Measurements from ENCODE around the gene INO80E.

The INO80E gene

DNA sequence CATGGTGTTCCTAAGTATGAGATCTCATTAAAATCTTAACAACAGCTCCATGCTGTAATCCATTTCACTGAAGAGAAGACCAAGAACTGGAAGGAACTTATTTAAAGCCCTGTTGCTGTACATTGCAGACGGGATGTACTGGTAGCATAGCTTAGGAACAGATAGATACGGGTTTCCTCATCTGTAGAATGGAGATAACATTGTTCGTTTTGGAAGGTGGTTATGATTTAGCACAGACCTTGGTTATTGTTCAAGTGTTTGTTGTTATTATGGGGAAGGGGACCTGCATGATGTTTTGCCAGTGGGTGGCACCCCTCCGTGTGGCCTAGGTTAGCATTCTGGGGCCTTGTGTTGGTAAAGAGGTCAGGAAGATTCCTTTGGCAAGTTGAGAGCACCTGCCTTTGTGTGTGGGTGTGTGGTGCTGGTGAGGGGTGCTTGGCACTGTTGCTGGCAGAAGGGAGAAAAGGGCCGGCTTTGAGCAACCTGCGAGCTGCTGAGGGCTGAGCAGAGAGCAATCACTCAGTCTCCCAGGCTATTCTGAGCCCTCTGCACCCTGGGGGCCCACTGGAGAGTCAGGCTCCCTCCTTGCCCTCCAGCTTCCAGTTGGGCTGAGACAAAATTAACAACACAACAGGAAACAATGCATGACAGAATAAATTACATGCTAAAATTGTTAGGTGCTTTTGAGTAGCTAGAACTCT, 20.1 kb upstream of the INO80E start:
- DNase-seq, result no peak

DNA sequence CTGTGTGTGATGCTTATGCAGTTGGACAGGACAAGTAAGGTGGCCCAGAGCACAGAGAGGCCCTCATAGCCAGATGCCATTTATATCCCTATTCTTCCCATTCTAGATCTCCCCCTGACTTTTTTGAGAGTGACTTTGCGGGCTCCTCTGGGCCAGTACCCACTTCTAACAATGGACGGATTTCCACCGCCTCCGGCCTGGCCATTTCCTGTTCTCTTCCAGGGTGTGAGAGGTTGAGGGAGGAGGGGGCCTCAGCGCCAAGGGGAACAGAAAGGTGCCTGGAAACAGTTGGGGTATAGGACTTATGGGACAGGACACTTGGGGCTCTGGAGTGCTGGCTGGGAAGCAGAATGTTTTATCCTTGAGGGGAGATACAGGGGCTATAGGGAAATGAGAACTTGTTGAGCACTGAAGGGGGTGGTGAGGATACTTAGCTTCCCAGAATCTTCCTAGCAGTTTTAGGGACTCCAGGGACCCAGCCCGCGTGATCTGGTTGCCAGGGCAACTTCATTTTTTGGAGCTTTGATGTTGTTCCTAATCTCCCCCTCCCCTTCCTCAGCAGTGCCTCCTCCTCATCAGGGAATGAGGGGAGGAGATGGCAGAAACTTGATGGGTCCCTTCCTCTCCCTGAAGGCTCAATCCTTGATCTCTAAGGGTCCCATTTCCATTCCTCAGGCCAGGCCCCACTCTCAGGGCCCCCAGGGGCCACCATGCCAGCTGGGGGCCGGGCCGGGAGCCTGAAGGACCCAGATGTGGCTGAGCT, 18.8 kb upstream of the INO80E start:
- DNase-seq, result no peak

DNA sequence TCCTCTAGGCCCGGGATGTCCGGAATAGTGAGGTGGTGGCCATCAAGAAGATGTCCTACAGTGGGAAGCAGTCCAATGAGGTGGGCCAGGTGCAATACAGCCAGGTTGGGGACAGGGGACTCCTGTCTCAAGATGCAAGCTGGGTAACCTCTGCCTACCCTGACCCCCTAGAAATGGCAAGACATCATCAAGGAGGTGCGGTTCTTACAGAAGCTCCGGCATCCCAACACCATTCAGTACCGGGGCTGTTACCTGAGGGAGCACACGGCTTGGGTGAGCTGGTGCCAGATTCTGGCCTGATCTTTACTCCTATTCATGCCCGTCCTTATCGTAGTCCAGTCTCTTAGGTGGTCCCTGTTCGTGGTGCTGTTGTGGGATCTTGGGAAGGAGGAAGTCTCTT, 18.0 kb upstream of the INO80E start:
- DNase-seq, result no peak

DNA sequence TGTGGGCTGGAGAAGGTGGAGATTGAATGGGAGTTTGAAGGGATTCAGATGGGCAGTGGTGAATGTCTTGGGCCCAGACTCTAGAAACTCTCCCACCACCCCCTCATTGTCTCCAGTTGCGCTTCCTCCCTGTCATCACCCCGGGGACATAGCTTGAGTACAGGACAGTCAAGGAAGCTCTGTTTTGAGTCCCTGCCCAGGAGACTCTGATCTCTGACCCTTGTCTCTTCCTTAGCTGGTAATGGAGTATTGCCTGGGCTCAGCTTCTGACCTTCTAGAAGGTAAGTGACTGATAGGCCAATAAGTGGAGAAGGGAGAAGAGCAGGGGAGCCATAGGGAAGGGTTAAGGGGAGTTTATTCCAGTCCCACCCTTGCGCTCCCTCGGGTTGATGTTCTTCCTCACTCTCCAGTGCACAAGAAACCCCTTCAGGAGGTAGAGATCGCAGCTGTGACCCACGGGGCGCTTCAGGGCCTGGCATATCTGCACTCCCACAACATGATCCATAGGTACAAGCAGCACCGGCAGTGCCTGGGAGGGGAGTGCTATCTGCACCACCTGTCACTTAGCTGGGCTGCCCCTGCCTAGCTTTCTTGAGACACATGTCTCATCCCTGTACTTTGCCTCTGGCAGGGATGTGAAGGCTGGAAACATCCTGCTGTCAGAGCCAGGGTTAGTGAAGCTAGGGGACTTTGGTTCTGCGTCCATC, 17.3 kb upstream of the INO80E start:
- DNase-seq, result no peak

DNA sequence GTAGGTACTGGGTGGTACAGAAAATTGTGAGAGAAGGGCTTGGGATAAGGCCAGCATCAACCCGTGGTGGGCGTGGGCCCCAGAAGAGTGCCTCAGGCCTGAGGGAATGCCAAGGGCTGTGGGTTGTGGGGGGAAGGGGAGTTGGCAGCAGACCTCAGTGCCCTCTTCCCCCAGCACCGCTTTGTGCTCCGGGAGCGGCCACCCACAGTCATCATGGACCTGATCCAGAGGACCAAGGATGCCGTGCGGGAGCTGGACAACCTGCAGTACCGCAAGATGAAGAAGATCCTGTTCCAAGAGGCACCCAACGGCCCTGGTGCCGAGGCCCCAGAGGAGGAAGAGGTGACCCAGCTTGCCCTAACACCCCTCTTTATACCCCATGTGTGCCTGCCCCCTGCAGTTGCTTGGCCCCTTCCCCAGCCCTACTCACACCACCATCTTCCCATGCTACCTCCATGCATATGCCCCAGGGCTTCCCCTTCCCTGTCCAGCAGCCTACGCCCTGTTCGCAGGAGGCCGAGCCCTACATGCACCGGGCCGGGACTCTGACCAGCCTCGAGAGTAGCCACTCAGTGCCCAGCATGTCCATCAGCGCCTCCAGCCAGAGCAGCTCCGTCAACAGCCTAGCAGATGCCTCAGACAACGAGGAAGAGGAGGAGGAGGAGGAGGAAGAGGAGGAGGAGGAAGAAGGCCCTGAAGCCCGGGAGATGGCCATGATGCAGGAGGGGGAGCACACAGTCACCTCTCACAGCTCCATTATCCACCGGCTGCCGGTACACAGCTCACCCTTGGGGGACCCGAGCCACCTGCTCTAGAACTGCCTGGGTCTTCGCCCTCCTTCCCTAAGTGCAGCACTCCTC, 13.3 kb upstream of the INO80E start:
- DNase-seq, result no peak

DNA sequence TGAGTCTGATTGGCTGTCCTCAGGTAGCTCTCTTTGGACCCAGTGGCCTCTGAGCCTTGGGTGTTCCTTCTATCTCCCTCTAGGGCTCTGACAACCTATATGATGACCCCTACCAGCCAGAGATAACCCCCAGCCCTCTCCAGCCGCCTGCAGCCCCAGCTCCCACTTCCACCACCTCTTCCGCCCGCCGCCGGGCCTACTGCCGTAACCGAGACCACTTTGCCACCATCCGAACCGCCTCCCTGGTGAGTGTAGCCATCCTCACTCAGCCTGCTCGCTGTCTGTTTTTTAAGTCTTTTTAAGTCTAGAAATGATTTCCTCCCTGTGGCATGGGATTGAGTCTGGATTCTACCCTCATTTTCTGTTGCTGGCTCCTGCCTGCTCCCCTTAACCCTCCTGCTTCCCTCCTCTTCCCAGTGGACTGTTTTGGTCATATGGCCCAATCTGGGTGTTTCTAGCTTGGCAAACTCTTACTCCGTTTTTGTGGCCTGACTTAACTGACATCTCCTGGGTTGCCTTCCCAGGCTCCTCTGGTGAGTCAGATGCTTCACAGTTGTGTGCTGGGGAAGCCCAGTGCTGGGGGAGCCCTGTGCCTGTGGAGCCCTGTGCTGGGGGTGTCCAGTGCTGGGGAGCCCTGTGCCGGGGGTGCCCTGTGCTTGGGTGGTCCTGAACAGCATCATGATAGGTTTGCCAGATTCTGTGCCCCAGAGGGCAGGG, 12.5 kb upstream of the INO80E start:
- DNase-seq, result no peak

DNA sequence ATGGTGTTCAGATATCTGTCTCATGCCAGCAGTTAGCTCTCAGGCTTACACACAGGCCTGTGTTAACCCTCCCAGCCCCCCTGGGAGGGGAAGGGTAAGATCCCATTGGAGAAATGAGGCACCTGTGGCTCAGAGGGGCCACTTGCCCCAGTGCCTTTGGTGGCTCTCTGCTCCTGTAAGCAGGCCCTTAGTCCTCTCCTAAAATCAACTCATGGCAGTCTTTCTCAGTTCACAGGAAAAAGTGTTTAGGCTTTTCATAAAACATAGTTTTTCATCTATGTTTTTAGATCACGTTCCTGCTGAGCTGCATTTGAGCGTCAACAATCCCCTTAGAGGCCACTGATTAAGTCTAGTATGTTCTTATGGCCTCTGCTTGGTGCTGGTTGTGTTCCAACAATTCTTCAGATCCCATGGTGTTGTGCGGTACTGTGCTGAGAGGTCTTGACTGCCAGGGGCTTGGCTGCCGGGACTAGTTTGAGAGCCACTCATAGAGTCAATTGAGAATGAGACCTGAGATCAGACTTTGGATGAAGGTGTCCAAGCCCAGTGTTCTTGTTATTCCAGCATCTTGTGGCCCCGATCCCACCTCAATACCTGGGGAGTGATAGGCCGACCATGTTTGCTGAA, 11.8 kb upstream of the INO80E start:
- DNase-seq, result no peak

DNA sequence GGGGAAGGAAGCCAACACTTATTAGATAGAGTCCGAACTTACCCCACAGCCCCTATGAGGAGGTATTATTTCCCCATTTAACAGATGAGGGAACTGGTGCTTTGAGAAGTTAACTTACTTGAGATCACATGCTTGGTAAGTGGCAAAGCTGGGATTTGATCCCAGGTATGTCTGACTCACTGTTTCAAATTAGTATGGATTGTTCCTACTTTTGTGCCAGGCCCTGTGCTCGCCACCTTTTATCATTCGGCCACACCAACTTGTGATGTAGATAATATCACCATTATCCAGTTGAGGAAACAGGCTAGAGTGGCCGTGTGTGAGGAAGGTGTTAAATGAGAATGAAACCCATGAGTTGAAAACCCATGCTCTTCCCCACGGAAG, 11.3 kb upstream of the INO80E start:
- DNase-seq, result no peak

DNA sequence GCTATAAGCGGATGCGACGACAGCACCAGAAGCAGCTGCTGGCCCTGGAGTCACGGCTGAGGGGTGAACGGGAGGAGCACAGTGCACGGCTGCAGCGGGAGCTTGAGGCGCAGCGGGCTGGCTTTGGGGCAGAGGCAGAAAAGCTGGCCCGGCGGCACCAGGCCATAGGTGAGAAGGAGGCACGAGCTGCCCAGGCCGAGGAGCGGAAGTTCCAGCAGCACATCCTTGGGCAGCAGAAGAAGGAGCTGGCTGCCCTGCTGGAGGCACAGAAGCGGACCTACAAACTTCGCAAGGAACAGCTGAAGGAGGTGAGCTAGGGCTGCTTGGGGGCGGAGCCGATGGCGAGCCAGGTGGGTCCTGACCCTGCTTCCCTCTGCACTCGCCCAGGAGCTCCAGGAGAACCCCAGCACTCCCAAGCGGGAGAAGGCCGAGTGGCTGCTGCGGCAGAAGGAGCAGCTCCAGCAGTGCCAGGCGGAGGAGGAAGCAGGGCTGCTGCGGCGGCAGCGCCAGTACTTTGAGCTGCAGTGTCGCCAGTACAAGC, 10.7 kb upstream of the INO80E start:
- DNase-seq, result no peak

DNA sequence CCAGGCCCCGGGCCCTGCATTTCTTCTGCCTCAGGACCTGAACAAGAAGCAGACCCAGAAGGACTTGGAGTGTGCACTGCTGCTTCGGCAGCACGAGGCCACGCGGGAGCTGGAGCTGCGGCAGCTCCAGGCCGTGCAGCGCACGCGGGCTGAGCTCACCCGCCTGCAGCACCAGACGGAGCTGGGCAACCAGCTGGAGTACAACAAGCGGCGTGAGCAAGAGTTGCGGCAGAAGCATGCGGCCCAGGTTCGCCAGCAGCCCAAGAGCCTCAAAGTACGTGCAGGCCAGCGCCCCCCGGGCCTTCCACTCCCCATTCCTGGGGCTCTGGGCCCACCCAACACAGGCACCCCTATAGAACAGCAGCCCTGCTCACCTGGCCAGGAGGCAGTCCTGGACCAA, 9.8 kb upstream of the INO80E start:
- DNase-seq, result no peak

DNA sequence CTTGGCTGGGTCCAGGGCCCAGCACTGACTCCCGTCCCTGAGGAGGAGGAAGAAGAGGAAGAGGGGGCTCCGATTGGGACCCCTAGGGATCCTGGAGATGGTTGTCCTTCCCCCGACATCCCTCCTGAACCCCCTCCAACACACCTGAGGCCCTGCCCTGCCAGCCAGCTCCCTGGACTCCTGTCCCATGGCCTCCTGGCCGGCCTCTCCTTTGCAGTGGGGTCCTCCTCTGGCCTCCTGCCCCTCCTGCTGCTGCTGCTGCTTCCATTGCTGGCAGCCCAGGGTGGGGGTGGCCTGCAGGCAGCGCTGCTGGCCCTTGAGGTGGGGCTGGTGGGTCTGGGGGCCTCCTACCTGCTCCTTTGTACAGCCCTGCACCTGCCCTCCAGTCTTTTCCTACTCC, 9.1 kb upstream of the INO80E start:
- DNase-seq, result no peak

DNA sequence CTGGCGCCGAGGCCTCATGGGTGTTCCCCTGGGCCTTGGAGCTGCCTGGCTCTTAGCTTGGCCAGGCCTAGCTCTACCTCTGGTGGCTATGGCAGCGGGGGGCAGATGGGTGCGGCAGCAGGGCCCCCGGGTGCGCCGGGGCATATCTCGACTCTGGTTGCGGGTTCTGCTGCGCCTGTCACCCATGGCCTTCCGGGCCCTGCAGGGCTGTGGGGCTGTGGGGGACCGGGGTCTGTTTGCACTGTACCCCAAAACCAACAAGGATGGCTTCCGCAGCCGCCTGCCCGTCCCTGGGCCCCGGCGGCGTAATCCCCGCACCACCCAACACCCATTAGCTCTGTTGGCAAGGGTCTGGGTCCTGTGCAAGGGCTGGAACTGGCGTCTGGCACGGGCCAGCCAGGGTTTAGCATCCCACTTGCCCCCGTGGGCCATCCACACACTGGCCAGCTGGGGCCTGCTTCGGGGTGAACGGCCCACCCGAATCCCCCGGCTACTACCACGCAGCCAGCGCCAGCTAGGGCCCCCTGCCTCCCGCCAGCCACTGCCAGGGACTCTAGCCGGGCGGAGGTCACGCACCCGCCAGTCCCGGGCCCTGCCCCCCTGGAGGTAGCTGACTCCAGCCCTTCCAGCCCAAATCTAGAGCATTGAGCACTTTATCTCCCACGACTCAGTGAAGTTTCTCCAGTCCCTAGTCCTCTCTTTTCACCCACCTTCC, 8.5 kb upstream of the INO80E start:
- DNase-seq, result no peak

DNA sequence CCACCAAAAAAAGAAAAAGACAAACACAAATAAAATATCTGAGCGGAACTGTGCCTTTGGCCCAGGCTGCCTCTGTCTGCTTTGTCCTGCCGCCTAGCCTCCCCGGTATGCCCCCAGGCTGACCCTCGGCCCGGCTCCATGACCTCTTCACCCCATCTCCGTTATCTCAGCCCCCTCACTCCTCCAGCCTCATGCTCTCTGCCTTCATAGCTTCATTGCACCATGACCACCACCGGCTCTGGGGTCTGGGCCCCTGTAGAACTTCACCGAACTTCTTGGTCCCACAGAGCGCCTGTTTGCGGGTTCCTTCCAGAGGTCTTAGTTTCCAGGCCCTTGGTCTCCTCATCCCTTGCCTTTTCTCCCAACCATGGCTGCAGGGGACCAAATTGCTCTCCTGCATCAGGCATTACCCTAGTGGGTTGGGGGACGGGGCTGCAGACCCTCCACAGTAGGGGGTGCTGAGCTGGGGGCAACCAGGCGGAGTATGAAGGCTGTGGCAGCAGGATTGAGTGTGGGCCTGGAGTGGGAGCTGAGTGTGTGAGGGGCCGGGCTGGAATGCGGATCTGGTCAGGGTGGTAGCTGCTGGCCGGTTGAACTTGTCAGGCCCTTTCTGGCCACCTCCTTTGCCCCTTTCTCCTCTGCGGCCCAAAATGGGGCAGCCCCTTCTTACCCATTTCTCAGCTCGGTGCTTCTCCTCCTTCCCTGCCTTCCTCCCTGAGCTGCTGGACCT, 7.5 kb upstream of the INO80E start:
- DNase-seq, result no peak

DNA sequence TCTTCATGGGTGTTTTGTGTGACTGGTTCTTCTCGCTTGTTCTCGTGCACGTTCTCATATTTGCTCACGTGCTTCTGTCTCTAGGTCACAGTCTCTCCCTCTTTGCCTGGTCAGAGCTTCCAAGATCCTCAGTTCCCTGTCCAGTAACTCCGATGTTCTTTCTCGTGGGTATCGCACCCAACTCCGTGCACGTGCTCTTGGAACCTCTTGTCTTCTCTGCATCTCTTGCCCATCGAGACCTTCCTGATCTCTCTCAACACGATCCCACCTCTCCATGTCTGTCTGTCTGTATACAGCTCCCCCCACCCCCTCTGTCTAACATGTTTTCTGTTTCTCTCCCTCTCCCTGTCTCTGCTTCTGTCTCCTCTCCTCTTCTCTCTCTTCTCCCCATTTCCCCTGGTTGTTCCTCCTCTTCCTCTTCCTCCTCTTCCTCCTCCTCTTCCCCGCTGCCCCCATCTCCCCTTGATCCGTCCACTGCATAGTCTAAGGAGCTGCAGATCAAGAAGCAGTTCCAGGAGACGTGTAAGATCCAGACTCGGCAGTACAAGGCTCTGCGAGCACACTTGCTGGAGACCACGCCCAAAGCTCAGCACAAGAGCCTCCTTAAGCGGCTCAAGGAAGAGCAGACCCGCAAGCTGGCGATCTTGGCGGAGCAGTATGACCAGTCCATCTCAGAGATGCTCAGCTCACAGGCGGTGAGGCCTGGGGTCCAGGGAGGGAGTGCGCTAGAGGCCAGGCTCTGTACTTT, 6.8 kb upstream of the INO80E start:
- no peak for DNase-seq

DNA sequence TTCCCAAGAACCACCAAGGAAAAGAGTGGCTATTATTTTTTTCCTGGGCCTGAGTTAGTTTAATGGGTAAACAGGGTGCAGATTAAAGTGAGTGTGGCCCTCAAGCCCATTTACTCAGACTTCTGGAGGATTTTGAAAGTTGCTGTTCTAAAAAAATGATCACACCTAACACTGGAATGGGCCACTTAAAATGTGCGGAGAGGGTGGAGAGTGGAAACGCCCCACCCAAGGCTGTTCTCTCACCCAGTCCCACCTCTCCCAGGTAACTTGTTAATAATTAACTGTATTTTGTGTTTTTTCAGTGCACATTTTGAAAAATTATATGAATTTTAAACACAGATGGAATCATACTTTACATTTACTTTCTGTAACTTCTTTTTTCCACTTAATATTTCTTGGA, 6.0 kb upstream of the INO80E start:
- DNase-seq, result no peak

DNA sequence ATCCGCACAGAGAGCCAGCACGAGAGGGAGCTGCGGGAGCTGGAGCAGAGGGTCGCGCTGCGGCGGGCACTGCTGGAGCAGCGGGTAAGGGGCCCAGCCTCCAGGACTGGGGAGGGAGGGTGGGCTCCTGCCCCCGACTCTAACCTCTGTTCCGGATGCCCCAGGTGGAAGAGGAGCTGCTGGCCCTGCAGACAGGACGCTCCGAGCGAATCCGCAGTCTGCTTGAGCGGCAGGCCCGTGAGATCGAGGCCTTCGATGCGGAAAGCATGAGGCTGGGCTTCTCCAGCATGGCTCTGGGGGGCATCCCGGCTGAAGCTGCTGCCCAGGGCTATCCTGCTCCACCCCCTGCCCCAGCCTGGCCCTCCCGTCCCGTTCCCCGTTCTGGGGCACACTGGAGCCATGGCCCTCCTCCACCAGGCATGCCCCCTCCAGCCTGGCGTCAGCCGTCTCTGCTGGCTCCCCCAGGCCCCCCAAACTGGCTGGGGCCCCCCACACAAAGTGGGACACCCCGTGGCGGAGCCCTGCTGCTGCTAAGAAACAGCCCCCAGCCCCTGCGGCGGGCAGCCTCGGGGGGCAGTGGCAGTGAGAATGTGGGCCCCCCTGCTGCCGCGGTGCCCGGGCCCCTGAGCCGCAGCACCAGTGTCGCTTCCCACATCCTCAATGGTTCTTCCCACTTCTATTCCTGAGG, 5.0 kb upstream of the INO80E start:
- no peak for DNase-seq

DNA sequence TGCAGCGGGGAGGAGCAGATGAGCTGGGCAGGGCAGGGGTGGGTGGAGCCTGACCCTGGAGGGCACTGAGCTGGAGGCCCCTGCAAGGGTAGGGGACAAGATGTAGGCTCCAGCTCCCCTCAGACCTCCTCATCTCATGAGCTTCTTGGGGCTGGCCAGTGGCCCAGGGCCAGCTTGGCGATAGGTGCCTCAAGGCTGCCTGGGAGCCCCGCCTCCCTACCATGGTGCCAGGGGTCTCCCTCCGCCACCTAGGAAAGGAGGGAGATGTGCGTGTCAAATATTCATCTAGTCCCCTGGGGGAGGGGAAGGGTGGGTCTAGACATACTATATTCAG, 4.5 kb upstream of the INO80E start:
- no peak for DNase-seq

DNA sequence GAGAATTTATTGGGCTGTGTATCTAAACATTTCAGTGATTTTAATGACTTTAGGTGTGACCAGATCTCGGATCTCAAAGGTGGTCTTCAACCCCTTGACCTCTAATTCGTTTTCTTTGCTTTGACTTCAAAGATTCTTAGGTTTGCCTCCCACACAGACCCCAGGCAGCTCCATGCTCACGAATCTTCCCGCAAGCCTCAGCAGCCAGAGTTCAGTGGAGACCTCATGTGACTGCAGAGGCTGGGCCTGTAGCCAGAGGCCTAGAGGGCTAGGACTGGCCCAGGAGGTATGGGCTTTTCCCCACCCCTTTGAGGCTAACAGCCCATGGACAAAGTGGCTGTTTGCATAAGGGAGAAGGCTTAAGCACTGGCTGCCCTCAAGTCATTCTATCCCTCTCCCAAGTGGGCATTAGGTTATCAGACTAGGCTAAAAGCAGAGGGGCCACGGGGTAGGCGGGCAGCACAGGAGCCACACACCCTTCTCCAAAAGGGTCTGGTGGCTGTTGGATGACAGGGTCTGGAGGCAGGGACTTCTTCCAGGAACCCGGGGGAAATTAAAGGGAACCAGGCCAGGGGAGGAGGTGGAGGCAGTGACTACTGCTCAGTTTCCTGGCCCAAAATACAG, 3.6 kb upstream of the INO80E start:
- no peak for DNase-seq

Measured in activated naive CD4-positive, alpha-beta T cell treated with Interleukin-2 at 50 U/mL for 16 hours (primary cell).